ENCODE data around the gene CNGA4. TPM values are rescaled to one million over a fixed set of nuclear protein-coding genes. Genes with fewer than 3 reads are reported as not detected.

CNGA4 gene
- total and polyA plus RNA-seq, 7 donors: 0.16 to 0.55 TPM; not detected in 5

DNA sequence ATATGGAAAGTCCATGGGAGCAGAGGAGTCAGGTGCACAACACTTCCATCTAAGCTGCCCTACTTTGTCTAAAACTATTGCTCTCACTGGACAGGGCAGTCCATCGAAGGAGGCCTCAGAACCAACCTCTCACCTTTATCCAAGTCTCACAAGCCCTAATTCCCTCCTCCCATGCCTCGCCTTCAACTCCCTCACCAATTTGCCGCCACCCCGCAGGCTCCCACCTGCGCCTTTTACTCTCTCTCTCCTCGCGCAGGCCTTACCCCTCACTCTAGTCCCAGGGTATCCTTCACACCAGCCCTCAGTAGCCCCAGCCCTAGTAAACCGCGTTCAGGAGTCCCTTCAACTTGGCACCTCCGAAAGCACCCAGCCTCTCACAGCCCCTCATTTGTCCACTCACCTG lies 4.9 kb upstream of the CNGA4 start:
- no peak for DNase-seq
- no peaks in the 10 kb centered on the region for H3K27me3 ChIP-seq
- intact Hi-C loops (cut with DNase I): loop anchor here (2.0 to 10.0 kb wide), 4 partner anchors 17 to 451 kb away; partner anchors contain the start of genes MRPL17 and TRIM3
- no peaks in the 10 kb centered on the region for H3K36me3 ChIP-seq
- no peaks in the 10 kb centered on the region for H3K9me3 ChIP-seq
- TF ChIP-seq, protein P1, sequence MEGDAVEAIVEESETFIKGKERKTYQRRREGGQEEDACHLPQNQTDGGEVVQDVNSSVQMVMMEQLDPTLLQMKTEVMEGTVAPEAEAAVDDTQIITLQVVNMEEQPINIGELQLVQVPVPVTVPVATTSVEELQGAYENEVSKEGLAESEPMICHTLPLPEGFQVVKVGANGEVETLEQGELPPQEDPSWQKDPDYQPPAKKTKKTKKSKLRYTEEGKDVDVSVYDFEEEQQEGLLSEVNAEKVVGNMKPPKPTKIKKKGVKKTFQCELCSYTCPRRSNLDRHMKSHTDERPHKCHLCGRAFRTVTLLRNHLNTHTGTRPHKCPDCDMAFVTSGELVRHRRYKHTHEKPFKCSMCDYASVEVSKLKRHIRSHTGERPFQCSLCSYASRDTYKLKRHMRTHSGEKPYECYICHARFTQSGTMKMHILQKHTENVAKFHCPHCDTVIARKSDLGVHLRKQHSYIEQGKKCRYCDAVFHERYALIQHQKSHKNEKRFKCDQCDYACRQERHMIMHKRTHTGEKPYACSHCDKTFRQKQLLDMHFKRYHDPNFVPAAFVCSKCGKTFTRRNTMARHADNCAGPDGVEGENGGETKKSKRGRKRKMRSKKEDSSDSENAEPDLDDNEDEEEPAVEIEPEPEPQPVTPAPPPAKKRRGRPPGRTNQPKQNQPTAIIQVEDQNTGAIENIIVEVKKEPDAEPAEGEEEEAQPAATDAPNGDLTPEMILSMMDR (IDR thresholded peaks at IDR 0.05): no peak
- TF ChIP-seq EP300 (IDR thresholded peaks at IDR 0.05) (no peak), POLR2AphosphoS5 (IDR thresholded peaks at IDR 0.05) (no peak), POLR2A (IDR thresholded peaks at IDR 0.05) (no peak)
- peak overlapping the region; percentile 48 to 90 (median 70) for H3K4me3 ChIP-seq
- H3K27ac ChIP-seq: peak overlapping the region; percentile 82 to 89 (median 87)
- peaks cover 0 to 27% (median 15%) of the 10 kb centered on the region in 4 donors for H3K4me1 ChIP-seq
- 1 to 3% methylated on average over 10 of the region's 10 CpGs for WGBS, 2 donors

DNA sequence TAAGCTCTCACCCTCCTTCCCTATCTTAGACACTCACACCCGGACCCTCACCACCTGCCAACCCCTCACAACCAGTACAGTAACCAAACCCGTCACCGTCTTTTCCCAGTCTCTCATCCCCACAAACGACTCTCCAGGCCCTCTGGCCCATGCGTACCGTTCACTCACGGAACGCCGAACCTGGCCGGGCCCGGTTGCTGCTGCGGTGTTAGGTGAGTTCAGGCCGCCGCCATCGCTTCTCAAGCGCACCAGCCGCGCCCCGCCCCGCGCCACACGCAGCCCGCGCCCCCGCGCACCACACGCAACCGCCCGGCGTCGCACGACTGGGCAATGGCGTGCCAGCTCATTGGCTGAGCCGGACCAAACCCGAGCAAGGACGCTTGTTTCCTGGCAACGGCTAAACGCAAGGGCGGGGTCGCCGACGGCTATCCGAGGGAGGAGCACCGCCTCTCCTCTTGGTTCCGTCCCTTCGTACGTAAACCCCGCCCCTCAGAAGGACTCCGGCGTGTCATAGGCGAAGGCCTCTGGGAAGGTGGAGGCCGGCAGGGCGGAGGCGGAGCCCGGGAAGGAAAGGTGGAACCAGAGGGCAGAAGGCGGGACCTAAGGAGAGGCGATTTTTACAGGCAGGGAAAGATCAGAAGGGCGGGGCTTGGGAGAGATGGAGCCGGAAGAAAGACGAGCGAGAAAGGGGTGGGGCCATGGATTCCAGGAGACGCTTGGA lies 4.3 kb upstream of the CNGA4 start, which contains the start of gene FHIP1B:
Gene FHIP1B (minus strand): TSS at position 250 of the 721 bp plus-strand sequence. CDS start 10,120 bp downstream, outside the sequence.
- intact Hi-C loops (cut with DNase I): loop anchor here (2.0 to 10.0 kb wide), 4 partner anchors 16 to 450 kb away; partner anchors contain the start of genes MRPL17 and TRIM3
- WGBS, 2 donors: 0 to 1% methylated on average over 62 of the region's 62 CpGs
- peak; percentile 100 for DNase-seq
- Histone ChIP-seq H3K36me3 (no peaks in the 10 kb centered on the region), H3K9me3 (no peaks in the 10 kb centered on the region), H3K27me3 (no peaks in the 10 kb centered on the region), H3K4me1 (peaks cover 0 to 27% (median 15%) of the 10 kb centered on the region in 4 donors), H3K4me3 (peak within 1 kb of the TSS; percentile 48 to 90 (median 70)), H3K27ac (peak within 1 kb of the TSS; percentile 85 to 91 (median 87))
- peak; percentile 16 to 47 for TF ChIP-seq POLR2A (IDR thresholded peaks at IDR 0.05)
- TF ChIP-seq, protein P1 (IDR thresholded peaks at IDR 0.05): no peak
- TF ChIP-seq EP300 (IDR thresholded peaks at IDR 0.05): no peak
- peak; percentile 55 to 83 (median 68) for TF ChIP-seq POLR2AphosphoS5 (IDR thresholded peaks at IDR 0.05)

DNA sequence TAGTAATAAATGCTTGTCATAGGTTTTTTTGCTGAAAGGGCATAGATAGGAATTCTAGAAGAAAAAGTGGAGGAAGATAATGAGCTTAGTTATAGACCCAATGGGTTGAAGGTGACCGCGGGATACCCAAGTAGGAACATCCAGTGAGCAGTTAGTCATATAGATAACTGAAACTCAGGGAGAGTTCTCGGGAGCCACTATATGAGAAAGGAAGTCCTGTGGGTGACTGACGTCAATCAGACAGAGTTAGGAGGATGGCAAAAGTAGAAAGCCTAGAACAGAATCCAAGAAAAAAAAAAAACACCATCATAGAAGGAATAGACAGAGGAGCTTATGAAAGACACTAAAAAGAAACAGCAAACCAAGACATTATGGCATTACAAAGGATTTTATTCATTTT lies 1.6 kb upstream of the CNGA4 start:
- Histone ChIP-seq H3K4me1 (peaks cover 0 to 26% (median 15%) of the 10 kb centered on the region in 4 donors), H3K27me3 (no peaks in the 10 kb centered on the region), H3K36me3 (no peaks in the 10 kb centered on the region), H3K9me3 (no peaks in the 10 kb centered on the region), H3K27ac (no peak overlapping the region), H3K4me3 (no peak overlapping the region)
- no peak for DNase-seq
- no peak for TF ChIP-seq POLR2AphosphoS5 (IDR thresholded peaks at IDR 0.05)
- intact Hi-C loops (cut with DNase I): loop anchor here (10.0 kb wide), 1 partner anchor 448 kb away; the partner anchor contains the start of gene MRPL17
- WGBS, 2 donors: 77 to 89% methylated on average over 4 of the region's 4 CpGs

DNA sequence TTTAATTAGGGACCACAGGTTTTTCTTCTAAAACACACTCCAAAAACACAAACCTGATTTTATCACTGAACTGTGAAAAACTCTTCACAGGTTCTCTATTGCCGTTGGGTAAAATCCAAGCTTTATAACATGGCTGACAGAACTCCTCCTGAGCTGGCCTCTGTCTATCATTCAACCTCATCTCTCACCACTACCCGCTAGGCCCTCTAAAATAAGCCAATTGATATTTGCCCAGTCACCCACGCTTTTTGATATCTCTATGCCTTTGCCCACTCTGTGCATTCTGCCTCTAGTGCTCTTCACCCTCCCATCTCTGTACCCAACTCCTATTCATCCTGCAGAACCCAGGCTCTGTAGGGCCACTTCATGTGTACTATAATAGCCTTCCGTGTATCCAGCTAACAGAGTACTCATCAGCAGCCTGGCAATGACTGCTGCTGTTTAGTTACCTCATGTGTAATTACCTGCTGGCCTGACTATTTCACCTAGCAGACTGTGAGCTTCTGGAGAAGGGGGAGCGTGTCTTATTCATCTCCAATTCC lies 1.1 kb upstream of the CNGA4 start:
- no peak for TF ChIP-seq POLR2AphosphoS5 (IDR thresholded peaks at IDR 0.05)
- TF ChIP-seq POLR2A (IDR thresholded peaks at IDR 0.05): no peak
- TF ChIP-seq, protein P1 (IDR thresholded peaks at IDR 0.05): no peak
- no peak for TF ChIP-seq EP300 (IDR thresholded peaks at IDR 0.05)
- Histone ChIP-seq H3K4me3 (no peak overlapping the region), H3K36me3 (no peaks in the 10 kb centered on the region), H3K4me1 (peaks cover 0 to 20% (median 14%) of the 10 kb centered on the region in 4 donors), H3K27me3 (no peaks in the 10 kb centered on the region), H3K9me3 (no peaks in the 10 kb centered on the region), H3K27ac (no peak overlapping the region)
- DNase-seq: no peak
- intact Hi-C loops (cut with DNase I): loop anchor here (10.0 kb wide), 1 partner anchor 447 kb away; the partner anchor contains the start of gene MRPL17
- WGBS, 2 donors: 89 to 92% methylated on average over 5 of the region's 5 CpGs

DNA sequence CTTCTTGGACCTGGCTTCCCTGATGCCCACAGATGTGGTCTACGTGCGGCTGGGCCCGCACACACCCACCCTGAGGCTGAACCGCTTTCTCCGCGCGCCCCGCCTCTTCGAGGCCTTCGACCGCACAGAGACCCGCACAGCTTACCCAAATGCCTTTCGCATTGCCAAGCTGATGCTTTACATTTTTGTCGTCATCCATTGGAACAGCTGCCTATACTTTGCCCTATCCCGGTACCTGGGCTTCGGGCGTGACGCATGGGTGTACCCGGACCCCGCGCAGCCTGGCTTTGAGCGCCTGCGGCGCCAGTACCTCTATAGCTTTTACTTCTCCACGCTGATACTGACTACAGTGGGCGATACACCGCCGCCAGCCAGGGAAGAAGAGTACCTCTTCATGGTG lies 1.2 kb downstream of the CNGA4 start:
- Histone ChIP-seq H3K36me3 (no peaks in the 10 kb centered on the region), H3K4me1 (peaks cover 0 to 5% (median 3%) of the 10 kb centered on the region in 4 donors), H3K9me3 (no peaks in the 10 kb centered on the region), H3K27ac (no peak overlapping the region), H3K4me3 (no peak overlapping the region), H3K27me3 (no peaks in the 10 kb centered on the region)
- intact Hi-C loops (cut with DNase I): no loop called here
- no peak for DNase-seq
- TF ChIP-seq EP300 (IDR thresholded peaks at IDR 0.05): no peak
- 97 to 98% methylated on average over 28 of the region's 28 CpGs for WGBS, 2 donors
